SK-N-SH (cell line): Measurements from ENCODE around the gene SEMA3G. TPM values are rescaled to one million over a fixed set of nuclear protein-coding genes. Genes with fewer than 3 reads are reported as not detected.

Source experiments
- CTCF ChIA-PET: fragments of 300-600, 350-600 bp; formaldehyde crosslinking; extraction: SDS; loops from one replicate; lab custom pipeline; 2021; lab: Yijun Ruan, JAX
- POLR2A ChIA-PET: fragments of 350-600 bp; sonication (Branson Sonifier 250); formaldehyde crosslinking; extraction: SDS; loops from one replicate; lab custom pipeline; 2020; ENCODE audit warnings: antibody characterized with exemption, inconsistent platforms; lab: Yijun Ruan, JAX
- DNase-seq: peaks from one replicate; pipeline ENCODE4 v3.0.0; 2012
- H2AFZ ChIP-seq: fragments of 200-600 bp; sonication (generic); 2 replicates; pipeline ENCODE4 v1.8.1; 2016; ENCODE audit warnings: antibody characterized with exemption, mild to moderate bottlenecking, low read depth
- H3F3A ChIP-seq: fragments of 200-600 bp; sonication (generic); replicated peaks from 2 replicates; pipeline ENCODE3; 2016; ENCODE audit warnings: antibody characterized with exemption, mild to moderate bottlenecking; ENCODE audit not compliant: insufficient read depth
- H3K27ac ChIP-seq, 2 experiments: fragments of 200-500 bp in 1 of 2; fragments of 200-600 bp in 1 of 2; sonication (Bioruptor generic) in 1 of 2; sonication (generic), shearing (Covaris generic) in 1 of 2; 2 replicates each; pipeline versions ENCODE4 v1.5.1 to v1.6.1; 2014 to 2016; ENCODE audit warnings: low read depth in 2 of 2, inconsistent platforms in 1 of 2, low read length in 1 of 2, mild to moderate bottlenecking in 1 of 2, mixed read lengths in 1 of 2
- H3K27me3 ChIP-seq: fragments of 200-600 bp; sonication (generic), shearing (Covaris generic); 2 replicates; pipeline ENCODE4 v1.6.1; 2016; ENCODE audit warnings: mixed run types; ENCODE audit not compliant: insufficient read depth
- H3K36me3 ChIP-seq, 2 experiments: fragments of 200-500 bp in 1 of 2; fragments of 200-600 bp in 1 of 2; sonication (Bioruptor generic) in 1 of 2; sonication (generic) in 1 of 2; replicated peaks in 1 of 2; 2 replicates each; pipeline versions ENCODE3 to v1.5.1; 2014 to 2016; ENCODE audit warnings: low read length in 1 of 2, mild to moderate bottlenecking in 1 of 2; ENCODE audit not compliant: insufficient read depth in 2 of 2, control insufficient read depth in 1 of 2
- H3K4me1 ChIP-seq, 2 experiments: fragments of 200-500 bp in 1 of 2; fragments of 200-600 bp in 1 of 2; sonication (Bioruptor generic) in 1 of 2; sonication (generic), shearing (Covaris generic) in 1 of 2; 2 replicates each; pipeline versions ENCODE4 v1.5.1 to v1.6.1; 2014 to 2016; ENCODE audit warnings: low read depth in 1 of 2, low read length in 1 of 2, mixed run types in 1 of 2; ENCODE audit not compliant: insufficient read depth in 2 of 2, control insufficient read depth in 1 of 2
- H3K4me2 ChIP-seq: fragments of 200-600 bp; sonication (generic), shearing (Covaris generic); 2 replicates; pipeline ENCODE4 v1.6.1; 2017; ENCODE audit warnings: mixed run types
- H3K4me3 ChIP-seq, 2 experiments: fragments of 200-500 bp in 1 of 2; fragments of 200-600 bp in 1 of 2; sonication (Bioruptor generic) in 1 of 2; sonication (generic), shearing (Covaris generic) in 1 of 2; 2 replicates each; pipeline versions ENCODE4 v1.5.1 to v1.8.1; 2014 to 2016; ENCODE audit warnings: low read depth in 2 of 2, inconsistent platforms in 1 of 2, low read length in 1 of 2, mild to moderate bottlenecking in 1 of 2, mixed read lengths in 1 of 2, moderate library complexity in 1 of 2
- H3K79me2 ChIP-seq: fragments of 200-600 bp; sonication (generic); 2 replicates; pipeline ENCODE4 v1.8.1; 2017; ENCODE audit warnings: mild to moderate bottlenecking; ENCODE audit not compliant: insufficient read depth
- H3K9ac ChIP-seq: fragments of 200-600 bp; sonication (generic); 2 replicates; pipeline ENCODE4 v1.6.1; 2017; ENCODE audit warnings: mixed run types
- H3K9me2 ChIP-seq: fragments of 200-600 bp; sonication (generic); 2 replicates; pipeline ENCODE4 v1.6.1; 2017; ENCODE audit warnings: mixed run types
- H3K9me3 ChIP-seq: fragments of 200-600 bp; sonication (generic); 2 replicates; pipeline ENCODE4 v1.6.1; 2017; ENCODE audit warnings: mixed run types, mild to moderate bottlenecking, moderate library complexity
- H4K20me1 ChIP-seq: fragments of 200-600 bp; sonication (generic); 2 replicates; pipeline ENCODE4 v1.6.1; 2017; ENCODE audit warnings: mild to moderate bottlenecking, mixed run types; ENCODE audit not compliant: insufficient read depth
- CHD2 ChIP-seq: fragments of 150-350 bp; IDR thresholded peaks from 2 replicates; pipeline ENCODE4 v1.6.1; 2018; ENCODE audit warnings: low read length; ENCODE audit not compliant: partially characterized antibody
- FOXJ3 ChIP-seq: sonication (generic); formaldehyde crosslinking; IDR thresholded peaks from 2 replicates; pipeline ENCODE4 v1.5.1; 2020; ENCODE audit warnings: mild to moderate bottlenecking, missing genetic modification reagents
- JUND ChIP-seq: IDR thresholded peaks from 2 replicates; pipeline ENCODE4 v1.4.0; 2012
- RAD21 ChIP-seq: IDR thresholded peaks from 2 replicates; pipeline ENCODE4 v1.6.1; 2012; ENCODE audit warnings: mild to moderate bottlenecking, low read length
- RCOR1 ChIP-seq: fragments of 150-350 bp; IDR thresholded peaks from 2 replicates; pipeline ENCODE4 v1.6.1; 2017; ENCODE audit warnings: antibody characterized with exemption, low read length
- RXRA ChIP-seq: IDR thresholded peaks from 2 replicates; pipeline ENCODE4 v1.4.0; 2012; ENCODE audit warnings: low read depth, mild to moderate bottlenecking, borderline replicate concordance
- SMC3 ChIP-seq: IDR thresholded peaks from 2 replicates; pipeline ENCODE4 v1.6.1; 2012; ENCODE audit warnings: low read depth, low read length, improper control_type of control experiment
- TAF1 ChIP-seq: IDR thresholded peaks from 2 replicates; pipeline ENCODE4 v1.6.1; 2012; ENCODE audit warnings: low read depth, mild to moderate bottlenecking, low read length, moderate library complexity, borderline replicate concordance
- TEAD4 ChIP-seq: IDR thresholded peaks from 2 replicates; pipeline ENCODE4 v1.4.0; 2012; ENCODE audit warnings: mild to moderate bottlenecking, borderline replicate concordance; ENCODE audit not compliant: insufficient read depth
- WGBS: methylation state at CpG from one replicate; pipeline ENCODE4 v1.1.6; 2017; ENCODE audit warnings: low lambda C conversion rate; 5-methylcytosine and 5-hydroxymethylcytosine counted together
- polyA plus RNA-seq, 3 experiments: library from polyadenylated mRNA; depleted of rRNA; stranded (reverse); fragments of >200 nt; gene quantifications; 2 replicates each; pipeline ENCODE4 v1.2.3, GENCODE V29; 2012
- TF ChIP-seq, protein P1 (sequence below): fragments of 150-350 bp; IDR thresholded peaks from 2 replicates; pipeline ENCODE4 v1.6.1; 2017; ENCODE audit warnings: antibody characterized with exemption, low read length, low read depth, borderline replicate concordance
- TF ChIP-seq, protein P2 (sequence below): fragments of 200-600 bp; sonication (generic); IDR thresholded peaks from 2 replicates; pipeline ENCODE4 v1.6.1; 2017; ENCODE audit warnings: antibody characterized with exemption, mild to moderate bottlenecking, moderate library complexity

SEMA3G gene
- polyA plus RNA-seq, 1 of the 3 experiments (the other 2 are of a cell fraction): 0.13 TPM

DNA sequence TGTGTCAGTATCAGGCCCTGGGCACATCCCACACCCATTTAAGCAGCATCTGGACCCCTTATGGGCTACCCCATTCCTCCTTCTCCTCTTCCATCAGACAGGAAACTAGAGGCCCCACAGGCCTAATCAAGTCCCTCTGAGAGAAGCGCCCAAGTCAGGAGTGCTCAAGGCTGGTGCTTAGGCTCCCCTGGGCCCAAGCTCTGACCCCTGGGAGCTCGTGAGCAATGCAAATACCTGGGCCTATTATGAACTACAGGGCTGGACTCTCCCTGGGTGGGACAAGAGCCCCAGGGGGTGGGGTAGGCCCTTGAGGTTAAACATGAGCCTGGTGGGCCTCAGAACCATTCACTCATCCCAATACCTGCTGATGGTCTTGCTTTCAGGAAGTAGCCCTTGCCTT is 57.4 kb downstream of the SEMA3G start:
- no peak overlapping the region for H3K9ac ChIP-seq
- H3K27me3 ChIP-seq: no peaks in the 10 kb centered on the region
- no peak overlapping the region for H2AFZ ChIP-seq
- H4K20me1 ChIP-seq: no peaks in the 10 kb centered on the region
- POLR2A ChIA-PET: interaction anchor here (1.0 kb wide), 1 partner anchor 11 kb away, joined by 4 read pairs; no protein-coding TSS in a partner anchor
- H3K9me3 ChIP-seq: no peaks in the 10 kb centered on the region
- H3K4me1 ChIP-seq: no peaks in the 10 kb centered on the region
- H3K9me2 ChIP-seq: no peaks in the 10 kb centered on the region
- CTCF ChIA-PET: interaction anchor here (0.6 to 2.1 kb wide), 3 partner anchors 9 to 167 kb away, joined by 3 to 6 read pairs (median 3); no protein-coding TSS in a partner anchor
- H3K79me2 ChIP-seq: no peaks in the 10 kb centered on the region
- no peak for DNase-seq
- H3K4me2 ChIP-seq: no peak overlapping the region
- no peak for TF ChIP-seq TEAD4
- no peak for TF ChIP-seq RCOR1
- TF ChIP-seq JUND: no peak
- no peak for TF ChIP-seq SMC3
- TF ChIP-seq RXRA: no peak
- no peak for TF ChIP-seq RAD21
- no peak overlapping the region for H3K27ac ChIP-seq
- WGBS: no CpG with 5 or more reads among the region's 2 CpGs
- H3K4me3 ChIP-seq: no peak overlapping the region
- H3K36me3 ChIP-seq: no peaks in the 10 kb centered on the region
- no peaks in the 10 kb centered on the region for H3F3A ChIP-seq

DNA sequence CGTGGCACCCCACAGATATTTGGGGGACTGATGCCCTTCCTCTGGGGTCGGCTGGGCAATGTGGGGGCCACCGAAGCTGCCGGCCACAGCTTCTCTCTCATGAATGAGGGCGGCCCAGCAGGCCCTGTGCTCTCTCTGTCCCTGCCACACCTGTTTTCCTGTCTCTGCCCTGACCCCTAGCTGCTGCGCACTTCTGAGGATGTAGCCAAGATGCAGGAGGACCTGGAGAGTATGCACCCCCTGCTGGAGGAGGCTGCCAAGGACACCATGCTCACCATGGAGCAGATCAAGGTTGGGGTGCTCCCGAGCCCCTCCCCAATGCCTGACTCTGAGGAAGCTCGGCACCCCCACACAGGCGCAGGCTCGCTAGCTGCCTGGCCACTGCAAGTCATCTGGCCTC is 59.7 kb downstream of the SEMA3G start:
- H3K4me3 ChIP-seq: no peak overlapping the region
- ChIA-PET POLR2A (no interaction called here), CTCF (interaction anchor here (0.6 to 2.1 kb wide), 16 partner anchors 10 to 165 kb away, joined by 3 to 8 read pairs (median 4); no protein-coding TSS in a partner anchor)
- no peaks in the 10 kb centered on the region for H3K9me2 ChIP-seq
- DNase-seq: peak; percentile 67
- H3K4me1 ChIP-seq: no peaks in the 10 kb centered on the region; a peak in 1 of 4 replicates
- H3K36me3 ChIP-seq: no peaks in the 10 kb centered on the region
- TF ChIP-seq FOXJ3 (CRISPR knock-in tag): no peak
- TF ChIP-seq, protein P1, sequence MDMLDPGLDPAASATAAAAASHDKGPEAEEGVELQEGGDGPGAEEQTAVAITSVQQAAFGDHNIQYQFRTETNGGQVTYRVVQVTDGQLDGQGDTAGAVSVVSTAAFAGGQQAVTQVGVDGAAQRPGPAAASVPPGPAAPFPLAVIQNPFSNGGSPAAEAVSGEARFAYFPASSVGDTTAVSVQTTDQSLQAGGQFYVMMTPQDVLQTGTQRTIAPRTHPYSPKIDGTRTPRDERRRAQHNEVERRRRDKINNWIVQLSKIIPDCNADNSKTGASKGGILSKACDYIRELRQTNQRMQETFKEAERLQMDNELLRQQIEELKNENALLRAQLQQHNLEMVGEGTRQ: no peak
- peak; percentile 37 for TF ChIP-seq SMC3
- TF ChIP-seq, protein P2, sequence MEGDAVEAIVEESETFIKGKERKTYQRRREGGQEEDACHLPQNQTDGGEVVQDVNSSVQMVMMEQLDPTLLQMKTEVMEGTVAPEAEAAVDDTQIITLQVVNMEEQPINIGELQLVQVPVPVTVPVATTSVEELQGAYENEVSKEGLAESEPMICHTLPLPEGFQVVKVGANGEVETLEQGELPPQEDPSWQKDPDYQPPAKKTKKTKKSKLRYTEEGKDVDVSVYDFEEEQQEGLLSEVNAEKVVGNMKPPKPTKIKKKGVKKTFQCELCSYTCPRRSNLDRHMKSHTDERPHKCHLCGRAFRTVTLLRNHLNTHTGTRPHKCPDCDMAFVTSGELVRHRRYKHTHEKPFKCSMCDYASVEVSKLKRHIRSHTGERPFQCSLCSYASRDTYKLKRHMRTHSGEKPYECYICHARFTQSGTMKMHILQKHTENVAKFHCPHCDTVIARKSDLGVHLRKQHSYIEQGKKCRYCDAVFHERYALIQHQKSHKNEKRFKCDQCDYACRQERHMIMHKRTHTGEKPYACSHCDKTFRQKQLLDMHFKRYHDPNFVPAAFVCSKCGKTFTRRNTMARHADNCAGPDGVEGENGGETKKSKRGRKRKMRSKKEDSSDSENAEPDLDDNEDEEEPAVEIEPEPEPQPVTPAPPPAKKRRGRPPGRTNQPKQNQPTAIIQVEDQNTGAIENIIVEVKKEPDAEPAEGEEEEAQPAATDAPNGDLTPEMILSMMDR: peak; percentile 57
- TF ChIP-seq TAF1: no peak
- peak; percentile 41 for TF ChIP-seq RAD21
- no peak for TF ChIP-seq CHD2
- H2AFZ ChIP-seq: no peak overlapping the region
- no peaks in the 10 kb centered on the region for H3F3A ChIP-seq
- no peak overlapping the region for H3K4me2 ChIP-seq
- H3K79me2 ChIP-seq: no peaks in the 10 kb centered on the region
- no peak overlapping the region for H3K9ac ChIP-seq
- WGBS: 86% methylated on average over 4 of the region's 10 CpGs
- no peaks in the 10 kb centered on the region for H3K9me3 ChIP-seq
- H3K27ac ChIP-seq: no peak overlapping the region
- no peaks in the 10 kb centered on the region for H4K20me1 ChIP-seq
- no peaks in the 10 kb centered on the region for H3K27me3 ChIP-seq
